HG02884 (cell line): Measurements from ENCODE around the gene STN1.

ENCODE experiments used
- ATAC-seq: cut with Tn5 transposase; IDR thresholded peaks from one replicate; pipeline ENCODE4 v1.9.1; 2021; ENCODE audit warnings: mild to moderate bottlenecking, moderate library complexity; ENCODE audit not compliant: unreplicated experiment

The STN1 gene

GRCh38 chr10:103930449-103930848 is 12.5 kb upstream of the STN1 start:
- ATAC-seq = no peak

DNA sequence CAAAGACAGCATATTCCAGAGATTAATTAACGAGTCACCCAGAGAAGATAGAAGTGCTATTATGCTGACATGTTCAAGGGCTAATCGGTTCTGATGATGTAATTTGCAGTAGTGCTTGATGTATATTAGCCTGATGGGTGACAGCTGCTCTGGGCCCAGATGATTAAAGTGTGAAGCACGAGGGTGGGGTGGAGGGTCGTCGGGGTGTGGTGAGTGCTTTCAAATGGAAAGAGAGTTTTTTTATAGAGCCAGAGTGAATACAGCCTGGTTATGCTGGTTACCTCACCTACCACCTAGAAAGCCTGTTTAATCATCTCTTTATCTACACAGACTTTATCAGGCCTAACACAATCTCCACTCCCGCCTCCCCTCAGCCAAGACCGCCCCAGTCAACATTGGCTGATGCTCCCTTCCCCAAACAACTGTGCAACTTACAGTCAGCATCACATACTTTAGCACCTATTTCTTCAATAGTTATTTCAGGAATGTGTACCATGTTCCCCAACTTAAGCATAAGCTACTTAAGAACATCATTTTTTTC is 11.5 kb upstream of the STN1 start:
- ATAC-seq = no peak

- ATAC-seq = no peak
These were observed 10.8 kb upstream of the STN1 start for GRCh38 chr10:103928784-103929183.

- no peak for ATAC-seq
These were observed 8.8 kb upstream of the STN1 start for GRCh38 chr10:103926722-103927319.

DNA sequence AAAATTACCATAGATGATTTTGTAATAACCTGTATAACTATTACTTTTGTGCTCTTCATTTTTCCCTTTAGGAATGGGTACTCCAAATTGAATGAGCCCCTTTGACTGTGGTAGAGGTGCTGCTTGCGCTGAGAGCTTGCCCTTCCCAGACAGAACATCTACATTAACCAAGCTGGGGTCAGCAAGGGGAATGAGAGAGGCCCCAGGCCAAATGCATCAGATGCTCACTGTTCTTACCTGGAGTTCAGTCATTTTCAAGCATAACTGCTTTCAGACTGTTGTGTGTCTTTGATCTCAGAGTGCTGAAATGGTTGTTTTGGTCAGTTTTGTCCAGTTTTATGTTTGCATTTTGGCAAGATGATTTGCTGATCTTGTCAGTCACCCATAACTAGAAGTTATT is 7.6 kb upstream of the STN1 start:
- no peak for ATAC-seq

- ATAC-seq = no peak
These were observed 5.5 kb upstream of the STN1 start for GRCh38 chr10:103923502-103923901.

DNA sequence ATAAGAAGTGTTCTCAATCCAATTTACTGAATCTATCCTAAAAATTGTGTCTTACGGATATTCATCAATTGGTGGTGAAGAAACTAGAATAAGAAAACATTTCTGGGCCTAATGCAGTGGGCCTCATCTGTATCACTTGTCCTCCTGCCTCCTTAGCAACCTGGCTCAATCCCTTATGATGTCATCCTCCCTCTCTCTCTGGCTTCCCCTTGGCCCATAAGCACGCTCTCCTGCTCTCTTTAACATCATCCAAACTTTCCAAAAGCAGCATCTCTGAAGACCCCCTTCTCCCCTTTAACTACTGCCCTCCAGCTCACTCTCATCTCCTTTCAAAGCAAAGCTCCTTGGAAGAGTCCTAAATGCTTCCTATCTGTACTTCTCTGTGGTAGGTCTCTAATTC is 4.7 kb upstream of the STN1 start:
- no peak for ATAC-seq

DNA sequence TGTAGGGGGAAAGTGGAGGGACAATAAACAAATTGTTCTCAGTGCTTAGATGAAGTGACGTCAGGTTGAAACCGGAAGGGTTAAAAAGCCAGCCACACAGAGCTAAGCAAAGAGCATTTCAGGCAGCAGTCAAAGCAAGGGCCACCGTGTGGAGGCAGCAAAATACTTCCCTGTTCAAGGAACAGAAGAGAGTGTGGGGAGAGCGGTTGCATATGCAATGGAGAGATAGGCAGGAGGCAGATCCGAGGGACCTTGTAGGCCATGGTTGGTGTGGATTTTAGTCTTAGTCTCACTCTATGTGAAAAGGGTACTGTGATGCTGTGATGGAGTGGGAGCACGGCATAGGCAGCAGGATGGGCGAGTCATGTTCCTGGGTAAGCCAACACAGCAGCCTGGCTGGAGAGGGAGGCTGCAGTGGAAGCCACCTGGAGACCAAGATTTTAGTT is 3.8 kb upstream of the STN1 start:
- no peak for ATAC-seq

DNA sequence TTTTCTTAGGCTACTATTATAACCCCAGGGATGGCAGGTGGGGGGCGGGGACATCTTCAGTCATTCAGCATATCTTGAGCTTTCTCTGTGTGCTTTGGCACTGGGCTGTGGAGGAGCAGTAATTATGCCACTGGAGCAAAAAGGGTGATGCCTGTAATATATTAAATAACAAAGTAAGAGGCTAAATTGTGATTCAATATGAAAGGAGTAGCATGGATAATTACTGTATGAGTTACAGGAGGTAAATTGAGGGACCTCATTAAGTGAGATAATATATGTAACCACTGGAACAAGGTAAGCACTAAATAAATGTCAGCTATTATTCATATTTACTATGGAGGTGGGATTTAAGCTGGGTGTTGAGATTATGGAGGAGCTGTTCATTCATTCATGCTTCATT is 3.3 kb upstream of the STN1 start:
- no peak for ATAC-seq

DNA sequence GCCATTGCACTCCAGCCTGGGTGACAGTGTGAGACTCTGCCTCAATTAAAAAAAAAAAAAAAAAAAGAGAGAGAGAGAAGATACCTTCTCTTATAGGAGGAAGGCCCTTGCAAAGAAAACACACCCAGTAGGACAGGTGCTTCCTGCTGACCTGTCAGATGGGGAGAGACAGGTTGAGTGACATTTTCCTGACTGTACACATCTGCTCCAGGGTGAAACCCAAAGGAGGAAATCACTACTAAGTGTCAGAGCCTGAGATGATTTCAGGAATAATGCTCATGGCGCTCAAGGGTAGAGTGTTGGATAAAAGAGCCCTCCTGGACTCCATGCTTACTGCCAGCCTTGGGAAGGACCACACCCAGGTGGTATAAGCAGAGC is 1.7 kb upstream of the STN1 start:
- no peak for ATAC-seq

DNA sequence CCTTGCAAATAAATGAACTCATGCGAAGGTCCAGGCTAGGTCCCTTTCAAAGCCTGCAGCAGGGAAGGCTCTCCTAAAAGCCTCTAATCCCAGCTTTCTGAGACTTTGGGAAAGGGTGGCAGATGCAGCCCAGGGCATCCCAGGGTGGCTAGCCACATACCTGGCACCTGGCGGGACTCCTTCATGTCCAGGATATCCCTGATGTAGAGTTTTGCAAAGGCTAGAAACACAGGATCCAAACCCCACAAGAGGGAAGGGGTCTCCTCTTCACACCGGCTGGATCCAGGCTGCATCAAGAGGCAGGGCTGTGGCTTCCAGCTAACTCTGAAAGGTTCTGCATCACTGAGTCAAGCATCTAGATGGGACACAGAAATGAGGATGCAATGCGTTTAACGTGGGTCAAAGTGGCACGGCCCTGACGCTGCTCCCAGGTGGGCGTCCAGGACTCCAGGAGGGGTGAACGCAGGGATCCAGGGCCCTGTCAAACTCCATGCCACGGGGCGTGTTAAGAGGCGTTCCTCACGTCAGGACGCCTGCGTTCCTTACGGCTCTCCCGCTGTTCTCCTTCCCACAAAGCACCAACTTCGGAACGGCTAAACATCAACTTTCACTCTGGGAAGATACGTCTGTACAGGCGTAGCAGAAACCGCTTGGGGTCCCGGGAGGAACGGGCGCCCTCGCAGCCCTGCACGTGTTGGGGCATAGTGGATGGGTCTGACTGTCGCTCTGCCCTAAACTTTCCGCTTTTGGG is 507 bp downstream of the STN1 start:
- ATAC-seq = no peak

GRCh38 chr10:103916876-103917275 is 1.1 kb downstream of the STN1 start:
- no peak for ATAC-seq

DNA sequence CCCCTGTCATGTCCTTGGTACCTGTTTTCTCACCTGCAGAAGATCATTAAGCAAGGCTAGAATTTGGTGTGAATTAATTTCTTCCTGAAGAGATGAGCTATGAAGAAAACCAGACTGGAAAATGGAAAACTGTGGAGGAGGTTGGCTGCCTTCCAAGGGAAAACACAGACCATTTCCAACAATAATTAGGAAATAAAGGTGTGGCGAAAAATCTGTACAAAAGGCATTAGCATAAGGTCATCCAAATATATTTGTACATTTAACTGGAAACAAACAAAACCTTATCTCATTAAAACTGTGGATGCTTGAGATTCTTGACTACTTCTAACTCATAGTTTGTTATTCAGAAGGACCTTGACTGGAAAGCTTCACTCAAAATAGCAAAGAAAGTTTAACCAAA is 1.7 kb downstream of the STN1 start:
- ATAC-seq = no peak

DNA sequence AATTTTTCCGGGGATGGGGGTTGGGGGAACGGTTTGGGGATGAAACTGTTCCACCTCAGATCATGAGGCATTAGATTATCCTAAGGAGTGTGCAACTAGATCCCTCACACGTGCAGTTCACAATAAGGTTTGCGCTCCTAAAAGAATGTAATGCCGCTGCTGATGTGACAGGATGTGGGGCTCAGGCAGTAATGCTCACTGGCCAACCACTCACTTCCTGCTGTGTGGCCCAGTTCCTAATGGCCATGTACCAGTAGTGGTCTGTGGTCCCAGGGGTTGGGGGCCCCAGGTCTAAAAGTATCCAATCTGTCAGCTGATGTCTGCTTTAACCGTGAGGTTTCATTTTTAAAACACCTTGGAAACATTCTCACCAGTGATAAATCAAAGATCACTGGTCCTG is 2.2 kb downstream of the STN1 start:
- no peak for ATAC-seq

GRCh38 chr10:103912759-103913158 is 5.2 kb downstream of the STN1 start:
- no peak for ATAC-seq

DNA sequence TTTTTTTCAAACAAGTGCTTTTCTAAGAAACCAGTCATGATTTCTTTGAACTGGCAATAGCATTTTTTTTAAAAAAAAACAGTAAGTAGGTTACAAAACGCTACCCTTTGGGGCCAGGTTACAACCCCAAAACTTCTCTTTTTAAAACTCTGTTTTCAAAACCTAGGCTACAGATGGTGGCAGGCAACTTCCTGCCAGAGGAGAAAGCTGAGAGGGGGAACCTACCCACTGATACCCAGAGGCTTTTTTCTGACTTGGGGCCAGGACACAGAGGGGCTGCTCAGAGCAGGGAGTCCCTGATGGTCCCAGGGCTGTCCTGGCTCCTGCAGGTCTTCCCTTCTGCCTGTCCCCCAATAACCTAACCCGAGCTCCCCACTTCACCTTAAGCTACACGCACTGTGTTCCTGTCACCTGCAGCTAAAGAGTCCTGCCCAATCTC is 6.9 kb downstream of the STN1 start:
- ATAC-seq = no peak

DNA sequence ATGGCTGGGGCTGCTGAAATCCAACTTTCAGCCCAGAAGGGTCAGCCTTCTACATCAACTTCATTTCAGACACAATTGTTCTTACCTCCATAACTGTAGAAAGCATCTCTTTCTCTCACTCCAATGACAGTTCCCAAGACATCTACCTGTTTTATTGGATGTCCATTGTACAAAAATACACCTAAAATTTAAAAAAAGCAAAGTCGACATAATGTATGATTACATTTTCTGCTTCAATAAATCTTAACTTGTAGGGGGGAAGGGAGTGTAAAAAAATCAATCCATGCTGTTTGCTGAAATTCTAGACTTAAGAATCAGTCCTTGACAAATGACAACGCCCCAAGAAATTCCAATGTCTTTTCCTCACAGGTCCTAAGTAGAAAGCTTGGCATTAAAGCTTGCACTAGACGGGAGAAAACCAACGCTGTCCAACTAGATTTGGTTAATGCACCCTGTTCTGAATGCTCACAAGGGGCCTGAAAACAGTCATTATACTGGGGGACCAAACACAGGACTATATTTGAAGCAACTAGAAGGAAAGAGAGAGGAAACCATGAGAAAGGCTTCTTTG is 7.5 kb downstream of the STN1 start:
- ATAC-seq = no peak

GRCh38 chr10:103905441-103905840 is 12.5 kb downstream of the STN1 start:
- ATAC-seq = no peak

DNA sequence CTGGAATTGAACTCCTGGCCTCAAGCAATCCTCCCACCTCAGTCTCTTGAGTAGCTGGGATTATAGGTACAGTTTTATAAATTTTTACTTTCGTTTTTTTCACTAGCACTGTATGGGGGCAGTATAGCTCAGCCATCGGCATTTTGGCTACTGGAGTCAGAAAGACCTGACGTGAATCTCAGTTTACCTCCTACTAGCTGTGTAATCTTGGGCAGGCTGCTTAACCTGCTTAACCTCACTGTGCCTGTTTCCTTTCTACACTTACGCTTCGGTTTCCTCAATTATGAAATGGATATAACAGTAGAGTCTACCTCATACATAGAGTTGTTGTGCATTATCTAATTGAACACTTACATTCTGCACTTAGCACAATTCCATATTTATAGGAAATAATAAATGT is 16.7 kb downstream of the STN1 start:
- no peak for ATAC-seq

- ATAC-seq = no peak
These were observed 18.7 kb downstream of the STN1 start for GRCh38 chr10:103899312-103899711.

DNA sequence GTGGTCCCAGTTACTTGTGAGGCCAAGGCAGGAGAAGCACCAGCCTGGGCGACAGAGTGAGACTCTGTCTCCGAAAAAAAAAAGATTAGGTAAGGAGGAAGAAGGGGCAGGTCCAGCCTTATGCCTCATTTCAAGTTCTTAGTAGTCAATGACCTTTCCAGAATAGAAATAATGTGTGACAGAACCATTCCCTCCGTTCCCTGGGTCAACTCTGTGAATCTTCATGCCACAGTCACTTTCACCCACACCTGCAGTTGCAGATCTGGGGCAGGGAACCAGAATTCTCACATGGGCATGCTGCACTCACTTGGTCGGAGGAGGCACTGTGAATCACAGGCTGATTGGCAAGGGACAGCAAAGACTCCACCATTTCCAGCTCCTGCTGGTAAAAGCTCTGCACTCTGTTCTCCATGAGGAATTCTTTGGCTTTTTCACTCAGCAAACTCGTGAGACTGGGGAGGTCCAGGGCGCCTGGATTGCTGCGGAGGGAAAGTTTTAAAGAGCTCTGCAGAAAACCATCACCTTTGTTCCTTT is 20.7 kb downstream of the STN1 start:
- ATAC-seq = no peak

- no peak for ATAC-seq
These were observed 21.8 kb downstream of the STN1 start for GRCh38 chr10:103896225-103896624.
